GM18498 (cell line): ENCODE results near the gene HIPK3.
"Not testable (repeated sequence)": the region's sequence is repeated elsewhere in the genome, so short reads cannot be mapped to it uniquely, and the experiment has no call there.

Experiments used
- ATAC-seq: cut with Tn5 transposase; IDR thresholded peaks from one replicate; pipeline ENCODE4 v1.9.1; 2021; ENCODE audit warnings: mild to moderate bottlenecking, moderate library complexity; ENCODE audit not compliant: unreplicated experiment

Gene HIPK3

DNA sequence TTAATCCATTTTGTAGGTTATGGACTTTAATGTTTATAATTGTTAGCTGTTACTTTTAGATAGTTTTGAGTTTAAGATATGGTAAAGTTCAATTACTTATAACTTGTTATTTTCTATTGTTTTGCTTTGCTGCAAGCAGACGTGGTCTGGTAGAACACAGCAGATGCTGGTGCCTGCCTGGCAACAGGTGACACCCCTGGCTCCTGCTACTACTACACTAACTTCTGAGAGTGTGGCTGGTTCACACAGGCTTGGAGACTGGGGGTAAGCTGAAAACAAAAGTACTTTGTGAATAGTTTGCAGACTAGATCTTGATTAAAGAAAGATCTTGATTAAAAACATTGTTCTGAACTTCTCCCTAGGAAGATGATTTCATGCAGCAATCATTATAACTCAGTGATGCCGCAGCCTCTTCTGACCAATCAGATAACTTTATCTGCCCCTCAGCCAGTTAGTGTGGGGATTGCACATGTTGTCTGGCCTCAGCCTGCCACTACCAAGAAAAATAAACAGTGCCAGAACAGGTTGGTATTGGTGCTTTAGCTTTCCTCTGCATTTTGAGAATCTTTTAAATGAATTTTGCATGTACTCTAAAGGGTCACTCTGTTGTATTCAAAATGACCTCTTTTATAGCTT, 90.4 kb downstream of the HIPK3 start:
- ATAC-seq = peak; percentile 94

DNA sequence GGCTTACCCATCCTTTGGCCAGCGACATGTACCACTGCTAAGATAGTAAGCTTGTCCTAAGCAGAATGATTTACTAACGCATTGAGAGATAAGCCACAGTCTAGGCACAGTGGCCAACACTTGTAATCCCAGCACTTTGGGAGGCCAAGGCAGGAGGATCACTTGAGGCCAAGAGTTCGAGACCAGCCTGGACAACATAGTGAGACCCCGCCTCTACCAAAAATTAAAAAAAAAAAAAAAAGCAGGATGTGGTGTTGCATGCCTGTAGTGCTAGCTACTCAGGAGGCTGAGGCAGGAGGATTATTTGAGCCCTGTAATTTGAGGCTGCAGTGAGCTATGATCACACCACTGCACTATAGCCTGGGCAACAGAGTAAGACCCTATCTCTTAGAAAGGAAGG, 93.1 kb downstream of the HIPK3 start:
- ATAC-seq = no peak

DNA sequence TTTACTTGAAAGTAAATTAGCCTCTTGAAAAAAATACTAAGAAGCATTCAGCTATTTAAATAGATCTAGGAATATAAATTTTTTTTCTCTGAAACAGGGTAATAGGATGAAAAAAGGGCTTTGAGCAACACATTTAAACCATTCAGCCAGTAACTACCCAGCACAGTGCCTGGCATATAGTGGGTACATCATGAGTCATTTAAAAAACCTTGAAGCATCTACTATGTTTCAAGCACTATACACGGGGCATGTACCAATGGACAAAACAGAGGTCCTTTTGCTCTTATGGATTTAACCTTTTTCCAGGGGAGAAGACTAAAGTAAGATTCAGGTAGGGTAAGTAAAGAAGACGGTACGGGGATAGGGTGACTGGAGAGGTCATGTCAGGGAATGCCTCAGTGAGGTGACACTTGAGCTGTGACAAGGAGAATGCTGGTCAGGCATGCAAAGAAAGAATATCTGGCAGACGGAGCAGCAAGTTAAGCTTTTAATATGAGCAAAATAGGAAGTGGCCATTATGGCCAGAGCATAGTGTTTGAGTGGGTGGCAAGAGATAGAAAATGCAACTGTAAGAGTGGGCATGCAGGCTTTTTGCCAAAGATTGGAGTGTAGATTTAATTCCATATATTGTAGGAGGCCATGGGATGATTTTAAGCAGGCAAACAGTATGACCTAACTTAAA, 101.1 kb downstream of the HIPK3 start:
- no peak for ATAC-seq

DNA sequence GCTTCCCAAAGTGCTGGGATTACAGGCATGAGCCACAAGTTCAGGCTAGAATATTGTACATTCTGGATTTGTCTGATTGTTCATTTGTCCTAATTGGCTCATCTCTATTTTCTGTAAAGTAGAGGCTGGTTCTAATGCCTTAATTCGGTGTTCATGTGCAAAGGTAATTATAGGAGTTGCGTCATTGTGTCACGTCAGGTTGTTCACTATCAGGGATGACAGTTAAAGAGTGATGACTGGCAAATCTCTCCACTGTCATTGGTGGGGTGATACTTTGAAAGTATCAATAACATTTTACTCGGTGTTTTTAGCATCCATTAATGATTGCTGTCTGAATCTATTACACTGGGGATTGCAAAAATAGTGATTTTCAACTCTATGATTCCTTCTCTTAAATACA, 103.5 kb downstream of the HIPK3 start:
- ATAC-seq = no peak

DNA sequence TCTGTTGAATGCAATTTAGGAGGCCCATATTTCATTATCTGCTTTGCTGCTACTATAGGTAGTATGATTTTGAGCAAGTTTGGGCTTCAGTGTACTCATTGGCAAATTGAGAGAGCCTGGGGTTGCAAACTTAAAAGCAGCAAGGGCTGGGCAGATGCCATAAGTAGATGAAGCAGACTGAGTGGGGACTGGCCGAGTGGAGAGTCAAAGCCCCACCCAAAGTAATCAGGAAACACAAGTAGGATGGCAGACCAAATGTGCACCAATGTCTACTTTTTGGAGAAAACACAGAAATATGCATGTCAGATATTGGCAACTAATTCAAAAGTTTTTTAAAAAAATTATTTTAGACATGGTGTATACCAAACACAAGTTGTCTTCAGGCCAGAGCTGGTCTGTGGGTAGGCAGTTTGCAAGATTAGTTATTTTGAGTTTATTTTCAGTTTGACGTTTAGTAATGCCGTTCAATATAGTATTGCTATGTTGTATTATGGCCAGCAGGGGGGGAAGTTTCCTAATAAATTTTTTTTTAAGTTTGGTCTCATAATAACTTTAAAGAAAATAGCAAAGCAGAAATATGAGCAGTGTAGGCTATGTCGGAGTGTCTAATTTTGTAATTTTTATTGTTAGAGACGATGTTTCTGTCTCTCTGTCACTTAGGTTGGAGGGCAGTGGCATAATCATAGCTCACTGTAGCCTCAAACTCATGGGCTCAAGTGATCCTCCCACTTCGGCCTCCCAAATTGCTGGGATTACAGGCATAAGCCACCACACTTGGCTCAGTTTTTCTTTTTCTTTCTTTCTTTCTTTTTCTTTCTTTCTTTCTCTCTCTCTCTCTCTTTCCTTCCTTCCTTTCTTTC, 105.1 kb downstream of the HIPK3 start:
- ATAC-seq = no peak

DNA sequence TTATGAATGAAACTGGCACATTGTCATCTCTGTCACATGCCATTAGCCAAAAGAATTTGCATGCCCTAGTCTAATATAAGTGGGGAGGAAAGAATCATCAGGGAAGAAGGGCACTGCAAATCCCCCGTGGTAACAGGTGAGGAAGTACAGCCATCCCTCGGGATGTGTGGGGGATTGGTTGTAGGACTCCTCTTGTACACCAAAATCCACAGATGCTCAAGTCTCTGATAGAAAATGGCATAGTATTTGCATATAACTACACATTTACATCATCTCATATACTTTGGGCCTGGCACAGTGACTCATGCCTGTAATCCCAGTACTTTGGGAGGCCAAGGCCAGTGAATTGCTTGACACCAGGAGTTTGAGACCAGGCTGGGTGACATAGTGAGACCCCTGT, 109.7 kb downstream of the HIPK3 start:
- ATAC-seq = no peak

DNA sequence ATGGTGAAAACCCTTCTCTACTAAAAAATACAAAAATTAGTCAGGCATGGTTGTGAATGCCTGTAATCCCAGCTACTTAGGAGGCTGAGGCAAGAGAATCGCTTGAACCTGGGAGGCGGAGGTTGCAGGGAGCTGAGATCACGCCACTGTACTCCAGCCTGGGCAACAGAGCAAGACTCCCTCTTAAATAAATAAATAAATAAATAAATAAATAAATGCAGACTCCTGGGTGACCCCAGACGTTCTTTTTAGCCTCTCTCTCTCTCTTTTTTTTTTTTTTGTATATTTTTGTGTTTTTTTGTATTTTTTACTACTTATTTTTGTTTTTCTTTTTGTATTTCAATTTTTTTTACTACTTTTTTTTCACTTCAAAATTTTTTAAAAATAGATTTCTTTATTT, 111.3 kb downstream of the HIPK3 start:
- ATAC-seq = not testable (repeated sequence)

DNA sequence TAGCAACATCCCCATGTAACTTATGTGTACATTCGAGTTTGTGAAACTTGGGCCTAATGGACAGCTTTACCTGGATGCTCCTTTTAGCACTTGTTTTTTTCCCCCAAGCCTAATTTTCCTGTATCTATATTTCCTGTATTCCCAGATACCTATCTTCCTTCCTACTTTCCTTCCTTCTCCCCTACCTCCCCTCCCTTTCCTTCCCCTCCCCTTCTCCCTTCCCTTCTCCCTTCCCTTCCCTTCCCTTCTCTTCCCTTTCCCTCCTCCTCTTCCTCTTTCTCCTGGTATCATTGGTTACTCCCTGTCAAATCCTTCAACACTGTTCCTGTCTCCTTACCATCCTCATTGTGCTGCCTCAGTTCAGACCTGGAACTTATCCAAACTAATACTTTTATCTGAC, 111.8 kb downstream of the HIPK3 start:
- ATAC-seq = no peak

DNA sequence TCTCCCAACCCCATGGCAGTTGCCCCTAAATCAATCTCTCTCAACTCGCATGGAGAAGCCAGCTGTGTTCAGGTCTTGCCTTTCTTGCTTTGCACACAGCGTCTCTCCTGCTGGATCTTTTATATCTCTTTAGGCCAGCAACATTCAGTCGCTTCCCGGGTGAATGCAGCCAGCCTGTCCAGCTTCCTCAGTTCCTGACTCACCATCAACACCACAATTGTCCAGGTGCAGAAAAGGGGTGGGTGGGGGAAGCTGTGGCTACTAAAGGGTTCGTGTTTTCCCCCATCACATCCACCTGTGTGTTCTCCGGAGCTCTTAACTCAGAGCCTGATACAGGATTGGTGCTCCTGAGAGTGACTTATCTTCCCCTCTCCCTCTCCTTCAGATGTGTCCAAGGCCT, 116.5 kb downstream of the HIPK3 start:
- ATAC-seq = no peak

DNA sequence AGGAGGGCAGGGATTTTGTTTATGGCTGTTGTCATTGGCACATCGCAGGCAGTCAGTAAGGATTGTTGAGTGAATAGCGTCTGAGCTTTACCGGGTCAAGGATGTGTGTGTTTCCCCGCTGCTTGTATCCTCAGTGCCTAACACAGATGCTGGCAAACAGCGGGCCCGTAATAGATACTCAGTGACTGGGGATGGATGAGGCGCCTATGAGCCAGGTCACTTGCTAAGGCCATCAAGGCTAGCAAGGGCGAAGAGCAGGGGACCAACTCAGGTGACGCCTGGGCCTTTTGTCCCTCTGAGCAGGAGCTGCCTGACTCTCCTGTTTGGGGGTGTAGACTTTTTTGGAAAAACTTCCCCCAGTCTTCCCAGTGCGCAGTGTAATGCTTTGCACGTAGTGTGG, 118.1 kb downstream of the HIPK3 start:
- ATAC-seq = no peak

DNA sequence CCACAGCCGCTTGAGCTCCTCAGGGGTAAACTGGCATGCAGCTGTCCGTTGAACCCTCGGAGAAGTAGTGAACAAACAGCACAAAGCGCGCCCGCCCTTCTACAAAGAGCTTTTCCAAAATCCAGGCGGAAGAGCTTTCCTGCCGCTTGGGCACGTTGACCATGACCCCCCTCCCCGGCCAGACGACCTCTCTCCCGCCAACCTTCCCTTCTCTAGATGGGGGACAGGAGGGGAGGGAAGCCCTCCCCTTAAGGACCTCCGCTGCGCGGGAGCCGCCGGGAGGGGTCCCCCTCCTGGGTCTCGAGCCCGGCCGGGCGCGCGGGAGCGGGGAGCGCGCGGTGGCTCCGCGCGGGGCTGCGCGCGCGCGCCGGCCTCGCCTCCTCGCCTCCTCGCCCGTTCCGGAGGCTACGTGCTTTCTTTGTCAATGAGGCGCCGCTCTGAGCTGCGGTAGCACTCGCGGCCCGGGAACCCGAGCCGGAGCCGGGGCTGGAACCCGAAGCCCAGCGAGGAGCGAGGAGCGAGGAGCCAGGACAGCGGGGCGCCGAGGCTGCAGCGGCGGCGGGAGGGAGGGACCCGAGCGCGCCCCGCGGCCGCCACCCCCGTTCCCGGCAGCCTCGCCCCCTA, 118.6 kb downstream of the HIPK3 start, which contains the start of gene KIAA1549L:
Gene KIAA1549L (plus strand): TSS at position 421 of the 624 bp plus-strand sequence.
- ATAC-seq = no peak

DNA sequence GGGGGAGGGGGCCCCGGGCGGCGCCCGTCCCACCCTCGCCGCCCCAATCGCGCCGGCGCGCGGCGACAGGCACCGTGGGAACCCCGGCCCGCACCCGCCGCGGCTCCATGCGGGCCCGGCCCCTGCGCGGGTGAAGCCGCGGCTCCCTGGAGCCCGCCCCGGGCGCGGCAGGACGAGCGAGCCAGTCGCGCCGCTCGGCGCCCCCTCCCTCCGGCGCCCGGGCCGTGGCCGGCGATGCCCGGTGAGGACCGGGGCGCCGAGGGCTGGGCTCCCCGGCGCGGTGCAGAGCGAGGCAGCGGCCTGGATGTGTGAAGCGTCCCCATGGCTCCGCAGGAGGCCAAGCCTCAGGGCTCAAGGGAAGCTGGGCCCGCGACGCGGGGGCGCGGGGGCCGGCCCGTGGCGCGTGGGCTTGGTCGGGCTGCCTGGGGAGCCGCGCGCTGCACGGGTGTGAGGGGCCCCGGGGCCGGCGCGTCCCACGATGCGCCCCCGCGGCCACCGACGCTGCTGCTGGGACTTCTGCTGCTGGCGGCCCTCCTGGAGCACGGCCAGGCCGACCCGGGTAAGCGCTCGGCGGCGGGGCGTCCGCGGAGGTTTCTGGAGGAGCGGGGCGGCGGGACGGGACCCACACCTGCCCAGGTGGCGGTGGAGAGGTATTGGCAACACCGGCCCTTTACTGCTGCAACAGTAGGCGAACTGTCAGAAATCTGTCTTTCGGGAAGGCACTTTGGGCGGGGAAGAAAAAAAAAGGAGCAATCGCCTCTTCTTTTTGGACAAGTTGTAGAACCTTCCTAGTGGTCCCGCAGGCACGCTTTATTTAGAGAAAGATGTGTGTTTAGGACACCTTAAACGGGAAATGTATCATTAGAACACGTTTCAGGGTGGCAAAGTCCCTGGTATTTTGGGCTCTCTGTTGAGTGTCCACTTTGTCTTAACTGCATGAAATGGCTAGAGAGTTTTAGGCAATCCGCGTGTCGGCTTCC, 119.4 kb downstream of the HIPK3 start:
- ATAC-seq = no peak

DNA sequence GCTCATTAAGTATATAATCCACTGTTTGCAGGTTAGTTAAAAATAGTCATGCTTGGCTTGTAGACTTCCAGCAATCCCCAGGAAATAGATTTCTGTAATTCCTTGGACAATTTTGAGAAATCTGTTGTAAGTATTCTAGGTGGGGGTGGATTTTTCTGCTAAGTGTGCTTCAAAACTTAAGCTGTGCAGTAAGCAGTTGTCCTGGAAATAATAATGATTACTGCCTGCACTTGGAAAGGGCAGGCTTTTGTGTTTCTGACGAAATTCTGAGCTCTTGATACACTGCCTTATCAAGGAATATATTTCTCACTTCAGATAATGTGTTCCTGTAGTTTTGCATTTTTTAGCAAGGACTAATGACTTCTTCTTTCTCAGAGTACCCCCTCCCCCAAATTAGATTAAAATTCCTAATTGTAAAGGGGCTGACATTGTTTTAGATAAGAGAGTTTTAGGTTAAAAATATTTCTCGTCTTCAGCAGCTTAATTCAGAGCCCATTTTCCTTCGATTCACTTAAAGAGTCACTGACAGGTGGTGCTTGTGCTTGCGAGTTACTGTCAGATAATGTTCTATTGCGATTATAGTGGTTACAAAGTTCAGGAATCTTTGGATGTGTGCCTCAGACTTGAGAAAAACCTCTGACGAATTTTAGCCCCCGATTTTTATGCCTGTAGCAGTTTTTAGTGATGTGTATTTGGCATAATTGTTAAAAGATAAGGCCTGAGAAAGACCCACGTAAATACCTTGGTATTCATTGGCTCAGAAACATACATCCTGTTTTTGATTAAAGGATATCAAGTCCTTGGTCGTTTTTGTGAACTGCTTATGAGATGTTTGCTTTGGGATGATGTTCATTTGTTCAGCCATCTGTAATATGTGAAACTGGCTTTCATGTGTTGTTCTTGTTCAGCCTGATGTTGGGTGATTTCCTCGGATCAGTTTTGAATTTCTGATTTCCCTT, 120.5 kb downstream of the HIPK3 start:
- no peak for ATAC-seq

DNA sequence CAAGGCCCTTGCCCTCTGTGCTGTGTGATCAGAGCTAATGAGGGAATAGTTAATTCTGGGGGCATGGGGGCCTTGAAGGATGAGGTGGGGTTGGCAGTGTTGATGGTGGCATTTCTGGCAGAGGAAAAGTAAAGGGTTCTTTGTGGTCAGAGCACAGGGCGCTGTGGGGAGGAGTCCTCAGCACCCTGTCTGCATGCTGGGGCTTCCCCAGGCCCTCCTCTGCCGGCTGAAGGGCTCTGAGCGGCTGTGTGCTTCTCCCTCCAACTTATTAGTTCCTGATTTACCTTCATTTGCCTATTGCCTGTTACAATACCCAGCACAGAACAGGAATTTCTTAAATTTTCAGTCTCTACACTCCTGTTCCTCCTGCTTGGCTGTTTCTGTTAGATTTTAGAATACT, 122.8 kb downstream of the HIPK3 start:
- peak; percentile 68 for ATAC-seq

DNA sequence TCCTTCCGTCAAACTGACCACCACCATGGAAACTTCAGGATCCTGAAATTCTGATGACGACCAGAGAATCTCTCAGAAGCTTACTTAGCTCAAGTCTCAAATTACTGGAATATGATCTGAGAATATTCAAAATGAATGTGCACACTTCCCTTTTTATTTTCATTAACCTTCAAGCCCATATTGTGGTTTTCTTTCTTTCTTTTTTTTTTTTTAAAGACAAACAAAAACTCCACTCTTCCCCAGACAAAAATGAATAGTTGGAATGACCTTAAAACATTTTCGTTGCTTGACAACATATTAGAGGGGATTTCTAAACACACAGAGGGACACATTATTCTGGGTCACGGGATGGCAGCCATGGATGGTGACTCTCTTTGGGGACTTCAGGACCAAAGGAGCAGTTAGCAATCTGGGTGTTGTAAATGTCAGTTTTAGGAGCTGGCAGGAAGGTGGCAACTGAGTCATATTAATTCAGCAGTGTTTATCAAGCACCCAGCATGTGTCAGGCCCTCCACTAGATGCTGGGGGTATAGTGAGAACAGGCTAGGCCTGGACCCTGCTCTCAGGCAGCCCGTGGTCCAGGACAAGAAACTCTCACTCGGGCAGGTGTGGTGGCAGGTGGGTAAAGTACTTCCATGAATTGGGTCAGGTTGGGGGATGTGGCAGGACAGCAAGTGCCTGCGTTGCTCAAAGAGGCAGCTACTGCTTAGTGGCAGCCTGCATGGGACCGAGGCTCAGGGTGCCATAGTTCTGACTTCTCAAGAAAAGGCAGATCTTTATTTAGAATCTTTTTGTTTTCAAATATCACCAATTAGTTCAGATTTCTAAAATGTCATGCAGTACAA, 126.1 kb downstream of the HIPK3 start:
- ATAC-seq = no peak

DNA sequence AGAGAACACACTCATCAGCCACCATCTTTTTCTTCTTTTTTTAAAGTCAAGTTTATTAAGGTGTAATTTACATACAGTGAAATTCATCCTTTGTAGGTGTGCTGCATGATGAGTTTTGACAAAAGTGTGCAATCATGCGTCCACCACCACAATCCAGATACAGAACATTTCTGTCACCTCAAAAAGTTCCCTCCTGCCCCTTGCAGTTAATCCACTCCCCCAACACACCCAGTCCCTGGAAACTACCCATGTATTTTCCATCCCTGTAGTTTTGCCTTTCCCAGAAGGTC, 126.7 kb downstream of the HIPK3 start:
- ATAC-seq = no peak

DNA sequence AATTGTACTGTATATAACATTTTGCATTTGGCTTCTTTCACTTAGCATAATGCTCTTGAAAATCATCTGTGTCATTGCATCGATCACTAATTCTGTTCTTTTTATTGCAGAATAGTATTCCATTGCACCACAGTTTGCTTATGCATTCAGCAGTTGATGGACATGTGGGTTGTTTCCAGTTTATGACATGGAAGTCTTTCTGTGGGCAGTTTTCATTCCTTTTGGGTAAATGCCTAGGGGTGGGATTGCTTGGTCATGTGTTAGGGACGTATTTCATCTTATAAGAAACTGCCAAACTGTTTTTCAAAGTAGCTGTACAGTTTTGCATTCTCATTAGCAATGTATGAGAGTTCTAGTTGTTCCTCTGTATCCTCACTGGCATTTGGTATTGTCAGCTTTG, 127.0 kb downstream of the HIPK3 start:
- ATAC-seq = no peak

DNA sequence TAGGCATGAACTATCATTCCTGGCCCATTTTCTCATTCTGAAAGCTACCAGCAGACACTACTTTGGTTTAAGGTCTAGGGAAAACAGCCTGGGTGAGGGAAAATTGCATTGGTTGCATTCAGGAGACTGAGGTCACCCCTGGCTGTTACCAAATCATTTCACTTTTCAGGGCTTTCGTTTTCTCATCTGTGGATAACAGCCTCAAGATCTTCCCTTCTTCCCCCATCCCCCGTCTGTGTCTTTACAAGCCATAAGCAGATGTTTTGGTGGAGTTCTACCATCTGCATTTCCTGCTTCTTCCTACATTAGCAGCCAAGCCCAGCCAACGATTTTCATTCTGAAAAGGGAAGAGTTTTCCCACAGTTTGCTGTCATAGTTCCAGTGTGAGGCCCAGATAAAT, 130.4 kb downstream of the HIPK3 start:
- ATAC-seq = peak; percentile 31
